Fibroblast of skin of scalp (primary cell): ENCODE measurements around the gene DISP2.

ENCODE experiments used
- DNase-seq: peaks from one replicate; pipeline ENCODE4 v3.0.0-alpha.2; 2013

Gene DISP2

DNA sequence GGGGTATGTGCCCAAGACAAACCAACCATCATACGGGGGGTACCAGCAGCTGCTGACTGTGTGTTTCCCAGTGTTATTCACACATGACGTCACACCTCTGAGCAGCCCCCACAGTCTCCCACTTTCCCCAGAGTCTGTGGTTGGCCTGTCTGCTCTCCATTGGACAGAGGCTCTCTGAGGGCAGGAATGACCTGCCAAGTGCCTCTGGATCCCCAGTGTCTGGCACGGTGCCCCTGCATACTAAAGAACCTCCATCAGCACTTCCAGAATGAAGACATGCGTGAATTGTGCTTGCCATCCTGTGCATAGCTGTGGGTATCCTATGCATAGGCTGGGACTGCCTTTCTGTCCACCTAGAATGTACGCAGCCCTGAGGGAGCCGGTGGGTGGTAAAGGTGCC lies 13.8 kb upstream of the DISP2 start:
- peak; percentile 69 for DNase-seq

DNA sequence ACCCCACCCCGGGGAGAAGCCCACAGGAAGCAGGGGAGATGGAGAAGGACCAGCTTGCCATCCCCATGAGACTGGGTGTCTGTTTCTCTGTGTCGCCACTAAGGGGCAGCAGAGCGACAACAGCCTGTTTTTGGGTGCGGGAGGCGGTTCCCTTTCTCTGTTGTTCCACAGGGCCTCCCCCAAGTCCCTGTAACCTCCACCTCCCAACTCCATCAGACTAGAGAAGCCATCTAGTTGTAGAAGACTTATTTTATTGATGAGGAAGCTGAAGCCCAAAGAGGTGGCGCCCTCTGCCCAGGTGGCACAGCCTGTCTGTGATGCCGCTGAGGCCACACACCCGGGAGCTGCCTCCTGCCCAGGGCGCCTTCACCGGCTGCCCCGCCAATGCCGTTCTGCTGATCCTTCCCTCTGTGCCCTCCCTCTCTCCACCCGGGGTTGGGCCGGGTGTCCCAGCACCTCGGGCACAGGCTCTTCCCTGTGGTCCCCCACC lies 13.3 kb upstream of the DISP2 start:
- peak; percentile 75 for DNase-seq

DNA sequence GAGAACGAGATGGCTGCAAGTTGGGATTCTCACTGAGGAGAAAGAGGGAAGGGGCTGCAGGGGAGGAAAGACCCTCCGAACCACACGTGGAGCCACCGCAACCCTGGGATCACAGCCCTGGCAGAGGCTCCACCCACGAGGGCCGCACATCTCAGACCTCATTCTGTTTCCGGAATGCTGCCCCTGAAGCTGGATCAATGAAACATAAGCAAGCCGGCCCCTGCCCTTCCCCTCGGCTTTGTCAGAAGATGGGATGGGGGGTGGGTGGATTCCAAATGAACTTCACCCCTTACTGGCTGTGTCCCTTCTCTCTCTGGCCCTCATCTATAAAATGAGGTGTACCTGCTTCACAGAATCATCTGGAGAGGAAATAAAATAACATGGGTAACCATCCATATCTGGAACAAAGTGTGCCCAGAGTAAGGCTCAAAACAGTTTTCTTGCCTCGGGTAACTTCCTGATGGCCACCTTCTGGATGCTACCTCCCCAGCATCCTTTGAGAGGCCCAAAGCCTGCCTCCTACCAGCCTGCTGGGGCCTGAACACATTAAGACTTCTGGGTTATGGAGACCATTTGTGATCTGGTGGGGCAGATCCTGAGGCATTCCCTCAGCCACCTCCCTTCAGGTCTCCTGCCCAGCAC lies 12.7 kb upstream of the DISP2 start:
- no peak for DNase-seq

DNA sequence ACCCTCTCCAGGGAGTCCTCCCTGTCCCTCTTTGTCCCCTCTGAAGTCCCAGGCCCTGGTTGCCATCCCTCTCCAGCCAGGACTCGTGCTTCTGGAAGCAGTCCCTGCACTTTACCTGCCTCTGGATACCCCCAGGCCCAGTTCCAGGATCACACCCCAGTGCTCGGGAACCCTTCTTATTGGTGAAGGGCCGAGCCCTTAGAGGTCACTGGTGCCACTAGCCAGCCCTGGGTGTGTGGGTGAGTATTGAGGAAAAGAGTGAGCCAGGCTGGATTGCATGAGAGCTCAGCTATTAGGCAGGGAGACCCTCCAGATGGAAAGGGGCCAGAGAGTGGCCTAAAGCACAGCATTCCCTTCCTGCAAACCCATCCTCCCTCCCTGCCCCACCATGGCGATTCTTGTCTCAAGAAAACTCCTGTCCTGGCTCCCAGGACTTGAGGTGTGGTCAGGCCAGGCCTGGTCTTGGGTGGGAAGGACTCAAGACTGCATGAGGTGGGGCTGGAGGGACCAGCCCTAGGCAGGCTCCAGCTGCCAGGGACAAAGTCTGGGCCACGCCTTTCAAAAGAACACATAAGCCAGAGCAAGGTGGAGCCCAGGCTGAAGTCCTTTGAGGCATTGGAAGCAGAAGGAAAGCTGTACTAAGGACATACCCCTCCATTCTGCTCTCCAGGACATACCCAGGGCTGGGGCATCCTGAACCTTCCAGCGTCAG lies 12.0 kb upstream of the DISP2 start:
- DNase-seq, result no peak

DNA sequence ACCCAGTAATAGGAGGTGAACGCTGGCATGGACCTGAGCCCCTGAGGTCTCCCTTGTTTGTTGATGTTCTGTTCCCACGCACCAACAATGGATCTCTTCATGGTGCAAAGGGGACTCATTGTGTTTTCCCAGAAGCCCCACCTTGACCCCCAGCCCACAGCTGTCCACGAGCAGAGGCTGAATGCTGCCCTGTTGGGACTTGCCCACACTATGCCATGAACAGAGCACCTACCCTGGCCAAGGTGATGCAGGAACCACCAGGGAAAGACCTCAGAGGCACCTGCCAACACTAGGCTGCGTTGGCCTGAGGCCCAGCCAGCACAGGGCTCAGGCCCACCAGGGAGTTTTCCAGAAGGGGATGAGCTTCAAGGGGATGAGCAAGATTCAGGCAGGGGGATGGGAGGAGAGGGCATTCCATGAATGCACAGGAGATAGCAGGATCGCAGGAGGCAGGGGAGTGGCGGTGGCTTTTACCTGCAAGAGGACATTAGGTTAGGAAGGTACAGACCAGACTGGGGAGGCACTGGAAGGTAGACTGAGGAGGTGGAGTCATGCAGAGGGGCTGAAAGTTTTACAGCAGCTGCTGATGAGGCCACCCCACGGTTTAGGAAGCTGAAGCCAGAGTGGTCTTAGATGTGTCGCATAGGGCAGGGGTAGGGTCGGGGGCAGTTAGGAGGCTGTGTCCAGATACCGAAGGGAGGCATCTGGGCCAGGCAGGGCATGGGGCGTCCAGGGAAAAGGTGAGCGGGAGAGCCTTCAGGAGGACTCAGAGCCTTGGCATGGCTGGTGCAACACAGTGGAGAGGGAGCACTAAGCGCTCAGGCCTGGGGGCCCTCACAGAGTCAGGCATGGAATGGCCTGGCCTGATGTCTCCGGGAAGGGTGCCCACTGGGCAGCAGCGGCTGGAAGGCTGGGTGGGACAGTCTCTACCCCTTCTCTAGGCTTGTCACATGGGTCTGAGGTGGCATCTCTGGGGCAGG lies 11.2 kb upstream of the DISP2 start:
- DNase-seq, result no peak

DNA sequence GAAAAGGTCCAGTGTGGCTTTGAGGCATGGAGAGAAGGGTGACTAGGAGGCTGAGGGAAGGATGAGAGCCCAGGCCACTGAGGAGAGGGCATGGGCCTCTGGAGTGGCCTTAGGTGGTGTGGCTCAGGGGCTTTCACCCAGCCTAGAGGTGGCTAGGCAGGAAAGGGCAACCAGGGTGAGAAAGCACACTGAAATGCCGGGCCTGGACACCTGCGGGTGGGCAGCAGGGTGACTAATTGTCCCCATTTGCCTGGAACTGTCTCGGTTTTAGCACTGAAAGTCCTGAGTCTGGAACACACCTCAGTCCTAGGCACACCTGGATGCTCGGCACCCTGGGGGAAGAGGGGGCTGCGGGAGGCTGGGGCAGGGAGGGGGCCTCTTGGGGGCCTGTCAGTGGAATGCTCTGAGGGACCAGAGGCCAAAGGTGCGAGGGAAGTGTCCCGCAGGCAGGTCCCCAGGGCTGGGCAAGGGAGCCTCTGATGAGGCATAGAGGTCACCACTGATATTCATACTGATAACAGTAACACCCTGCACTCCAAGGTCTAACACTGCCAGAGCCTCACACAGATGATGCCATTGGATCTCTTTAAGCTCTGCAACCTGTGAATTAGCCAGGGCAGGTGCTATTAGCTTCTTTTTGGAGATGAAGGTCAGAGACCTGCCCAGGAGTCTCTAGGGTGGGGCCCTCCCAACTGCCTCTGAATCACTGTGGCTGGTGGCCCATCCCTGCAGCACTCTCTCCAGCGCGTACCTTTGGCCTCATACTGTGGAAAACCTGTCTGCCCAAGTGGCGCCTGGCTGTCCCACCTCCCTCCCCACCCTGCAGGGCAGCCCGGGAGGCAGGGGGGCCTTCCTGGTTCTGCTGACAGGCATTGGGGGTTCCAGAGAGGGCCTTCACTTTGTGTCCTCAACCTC lies 10.2 kb upstream of the DISP2 start:
- DNase-seq, result no peak

DNA sequence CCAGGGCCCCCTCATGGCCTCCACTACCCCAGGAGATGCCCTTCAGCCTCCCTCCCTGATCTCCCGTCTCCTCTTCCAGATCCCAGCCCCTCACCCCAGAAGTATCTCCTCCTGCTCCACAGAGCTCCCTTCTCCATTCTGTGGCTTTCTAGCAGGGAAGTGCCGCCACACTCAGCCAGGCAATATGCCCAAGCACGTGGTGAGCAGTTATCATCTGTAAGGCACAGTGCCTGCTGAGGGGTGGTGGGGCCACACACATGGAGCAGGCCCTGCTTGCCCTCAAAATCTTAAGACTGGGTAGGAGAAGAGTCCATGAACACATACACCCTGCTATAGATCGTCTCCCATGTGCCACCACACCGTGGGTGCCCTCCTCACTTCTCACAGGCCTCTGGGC lies 9.5 kb upstream of the DISP2 start:
- no peak for DNase-seq

DNA sequence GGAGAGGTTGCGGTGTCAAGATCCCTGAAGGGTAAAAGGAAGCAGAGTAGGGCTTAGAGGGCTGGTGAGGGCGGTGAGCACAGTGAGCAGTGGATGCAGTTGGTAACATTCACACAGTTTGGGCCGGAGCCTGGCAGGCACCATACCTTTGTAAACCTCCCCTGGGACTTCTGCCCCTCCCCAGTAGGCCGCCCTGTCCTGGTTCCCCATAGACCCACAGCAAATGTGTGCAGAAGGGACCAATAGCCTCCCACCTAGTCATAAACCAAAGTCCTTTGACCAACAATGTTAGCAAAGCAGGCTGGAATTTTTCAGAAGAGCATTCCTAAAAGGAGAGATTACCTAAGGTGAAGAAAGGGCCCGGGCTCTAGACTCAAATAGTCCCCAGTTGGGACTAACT lies 8.9 kb upstream of the DISP2 start:
- no peak for DNase-seq

DNA sequence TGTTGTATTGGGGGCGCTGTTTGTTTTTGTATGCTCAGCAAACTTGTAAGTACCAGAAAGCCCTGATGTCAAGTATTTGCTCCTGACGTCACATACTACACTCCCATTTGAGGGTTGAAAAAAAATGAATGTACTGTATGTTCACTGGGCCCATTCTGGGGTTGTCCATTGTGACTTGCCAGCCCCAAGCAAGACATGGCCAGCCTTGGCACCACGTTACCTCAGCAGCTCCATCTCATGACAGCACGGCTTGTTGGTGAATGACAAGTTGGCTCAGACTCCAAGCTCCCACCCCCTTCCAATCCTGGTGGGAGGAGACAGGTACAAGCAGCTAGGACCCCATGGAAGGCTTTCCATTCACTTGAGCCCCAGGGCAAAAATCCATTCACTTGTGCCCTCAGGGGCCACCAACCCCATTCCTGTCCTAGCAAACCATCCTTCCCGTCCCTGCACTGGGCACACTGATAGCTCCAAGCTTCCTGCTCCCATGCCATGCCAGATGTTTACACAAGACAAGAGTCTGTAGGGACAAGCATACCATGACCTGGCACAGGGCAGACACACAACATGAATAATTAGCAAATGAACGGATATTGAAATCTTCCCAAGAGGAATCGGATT lies 5.6 kb upstream of the DISP2 start:
- DNase-seq, result no peak

DNA sequence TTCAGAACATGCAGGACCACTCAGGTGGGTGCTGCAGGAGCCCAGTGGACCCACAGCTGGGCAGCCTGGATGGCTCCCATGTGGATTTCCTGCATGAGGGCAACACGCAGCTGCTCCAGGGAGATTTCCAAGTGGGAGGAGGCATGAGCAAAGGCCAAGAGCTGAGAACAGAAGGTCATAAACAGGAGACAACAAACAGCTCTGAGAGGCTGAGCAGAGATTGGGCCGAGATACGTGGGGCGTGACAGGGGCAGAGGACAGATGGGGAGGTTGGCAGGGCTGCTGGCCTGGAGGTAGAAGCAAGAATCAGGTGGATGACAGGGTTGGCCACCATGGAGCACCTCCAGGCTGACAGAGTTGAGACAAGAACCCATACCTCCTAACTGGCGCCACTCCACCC lies 4.3 kb upstream of the DISP2 start:
- DNase-seq, result no peak

DNA sequence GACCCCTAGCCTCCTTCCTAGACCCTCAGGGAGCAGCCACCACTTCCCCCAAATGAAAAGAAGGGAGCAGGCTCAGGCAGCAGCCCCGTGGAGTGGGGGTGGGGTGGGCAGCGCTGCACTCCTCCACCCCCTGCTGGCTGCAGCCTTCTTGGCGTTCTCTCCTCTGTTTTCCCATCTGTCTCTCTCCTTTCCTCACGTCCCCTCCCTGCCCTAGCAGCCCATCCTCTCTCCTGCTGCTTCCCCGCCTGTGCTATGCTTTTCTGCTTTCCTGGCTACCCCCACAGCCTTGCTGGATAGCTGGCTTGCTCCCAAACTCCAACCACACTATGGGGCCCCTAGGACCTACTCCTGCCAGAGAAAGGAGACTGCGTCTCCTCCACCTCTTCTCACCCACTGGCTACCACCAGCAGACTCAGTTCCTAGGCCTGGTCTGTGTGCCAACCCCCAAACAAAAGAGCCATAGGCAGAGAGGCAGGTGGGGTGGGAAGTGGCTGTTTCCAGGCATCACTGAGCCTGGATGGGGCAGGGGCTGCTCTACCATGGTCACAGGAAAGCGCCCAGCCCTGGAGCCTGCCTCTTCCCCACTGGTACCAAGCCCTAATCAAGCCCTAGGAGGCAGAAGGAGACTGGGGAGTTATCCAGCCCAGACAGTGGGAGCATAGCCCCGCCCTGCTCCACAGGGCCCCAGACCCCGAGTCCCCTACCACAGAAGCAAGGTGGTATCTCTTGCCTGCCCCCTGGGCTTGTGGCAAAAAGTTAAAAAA lies 3.4 kb upstream of the DISP2 start:
- peak; percentile 88 for DNase-seq

DNA sequence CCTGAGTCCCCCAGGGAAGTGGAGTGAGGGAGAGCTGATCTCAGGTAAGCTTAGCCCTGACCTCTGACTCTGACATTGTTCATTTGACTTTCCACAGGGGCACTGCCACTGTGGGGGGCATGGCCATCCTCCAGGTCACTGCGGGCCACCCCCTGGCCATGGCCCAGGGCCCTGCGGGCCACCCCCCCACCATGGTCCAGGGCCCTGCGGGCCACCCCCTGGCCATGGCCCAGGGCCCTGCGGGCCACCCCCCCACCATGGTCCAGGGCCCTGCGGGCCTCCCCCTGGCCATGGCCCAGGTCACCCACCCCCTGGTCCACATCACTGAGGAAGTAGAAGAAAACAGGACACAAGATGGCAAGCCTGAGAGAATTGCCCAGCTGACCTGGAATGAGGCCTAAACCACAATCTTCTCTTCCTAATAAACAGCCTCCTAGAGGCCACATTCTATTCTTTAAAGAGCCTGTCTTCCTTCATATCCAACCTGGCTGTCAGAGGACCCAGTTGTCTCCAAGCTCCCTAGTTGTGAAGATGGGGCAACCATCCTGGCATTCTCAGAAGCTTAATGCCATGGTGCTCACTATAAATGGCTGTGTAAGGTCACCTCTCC lies 1.9 kb upstream of the DISP2 start:
- DNase-seq, result no peak

DNA sequence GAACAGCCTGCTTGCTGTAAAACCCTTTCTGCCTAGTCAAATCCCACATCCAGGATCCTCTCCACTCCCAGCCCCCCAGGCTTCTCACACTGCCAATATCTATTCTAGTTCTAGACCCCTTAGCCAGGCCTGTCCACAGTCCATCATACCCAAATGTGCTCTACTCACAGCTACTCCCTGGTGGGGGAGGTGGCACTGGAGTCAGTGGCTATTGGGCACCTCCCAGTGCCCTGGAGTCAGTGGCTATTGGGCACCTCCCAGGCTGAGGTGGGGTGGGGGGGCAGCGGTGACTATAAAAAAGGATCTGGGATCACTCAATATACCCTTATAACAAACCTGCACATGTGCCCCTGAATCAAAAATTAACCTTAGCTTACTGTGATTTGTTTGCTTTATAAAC lies 773 bp upstream of the DISP2 start:
- no peak for DNase-seq

DNA sequence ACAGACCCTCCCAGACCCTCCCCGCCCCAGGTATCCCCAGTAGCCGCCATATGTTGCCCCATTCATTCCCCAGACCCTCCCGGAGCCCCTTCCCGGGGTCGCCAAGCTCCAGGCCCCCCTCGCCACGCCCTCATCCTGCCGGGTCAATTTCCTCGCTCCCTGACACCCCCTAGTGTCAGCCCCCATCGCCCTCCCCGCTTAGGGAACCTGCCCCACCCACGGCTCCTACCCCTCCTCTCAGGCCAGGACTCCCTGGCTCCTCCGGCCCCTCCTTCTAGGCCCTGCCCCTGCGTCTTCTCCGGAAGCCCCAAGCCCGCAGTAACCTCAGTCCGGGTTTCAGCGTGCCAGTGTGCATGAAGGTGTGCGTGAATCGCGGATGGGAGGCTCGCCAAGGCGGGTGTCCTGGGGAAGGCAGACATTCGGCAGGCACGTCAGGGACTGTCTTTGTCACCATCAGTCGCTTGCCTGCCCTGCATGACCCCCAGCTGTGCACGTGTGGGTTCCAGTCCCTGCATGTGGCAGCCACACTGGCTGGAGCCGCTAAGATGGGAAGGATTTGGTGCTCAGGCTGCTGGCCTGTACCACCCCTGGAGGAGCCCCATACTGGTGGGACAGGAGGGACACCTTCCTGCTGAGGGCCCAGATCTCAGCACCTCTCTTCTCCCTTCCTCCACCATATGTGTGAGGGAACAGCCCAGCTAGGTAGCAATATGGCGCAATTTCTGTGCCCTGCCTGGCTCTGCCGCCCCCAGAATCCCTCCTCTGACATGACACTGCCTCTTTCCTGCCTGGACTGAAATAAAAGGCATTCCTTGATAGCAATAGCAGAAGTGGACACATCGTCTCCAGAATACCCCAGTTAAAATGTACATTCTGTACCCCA lies 693 bp downstream of the DISP2 start:
- no peak for DNase-seq

DNA sequence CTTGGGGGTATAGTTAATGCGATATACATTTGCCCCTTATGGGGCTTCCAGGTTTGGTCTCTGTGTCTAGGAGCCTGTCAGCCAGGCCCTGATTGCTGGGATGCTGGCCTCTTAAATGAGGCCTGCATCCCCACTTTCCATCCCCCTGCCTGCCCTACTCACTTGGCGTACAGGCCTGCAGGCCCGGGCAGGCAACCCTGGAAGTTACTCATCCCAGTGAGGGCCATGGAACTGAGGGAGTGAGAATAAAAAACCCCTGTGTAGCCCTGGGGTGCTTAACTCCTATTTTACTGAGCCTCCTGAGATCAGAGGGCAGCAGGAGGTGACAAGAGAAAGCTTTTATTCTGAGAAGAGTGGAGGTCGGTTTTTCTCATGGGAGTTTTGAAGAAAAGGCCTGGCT lies 2.0 kb downstream of the DISP2 start:
- DNase-seq, result no peak

DNA sequence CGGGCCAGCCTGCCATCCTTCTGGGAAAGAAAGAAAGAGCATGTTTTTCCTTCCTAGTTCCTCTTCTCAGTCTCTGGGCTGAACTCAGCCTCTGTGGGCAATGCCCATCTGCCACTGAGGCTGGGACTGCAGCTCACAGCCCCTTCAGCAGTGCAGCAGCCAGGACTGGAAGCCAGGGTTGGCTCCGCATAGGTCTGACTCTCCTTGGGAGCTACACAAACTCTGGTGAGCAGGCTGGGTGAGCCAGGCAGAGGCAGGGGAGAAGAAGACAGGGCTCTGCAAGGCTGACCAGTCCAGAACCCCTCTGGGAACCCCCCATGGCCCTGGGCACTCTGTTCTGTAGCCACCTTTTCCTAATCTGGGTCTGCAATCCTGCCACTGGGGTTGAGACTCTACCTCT lies 3.6 kb downstream of the DISP2 start:
- no peak for DNase-seq

DNA sequence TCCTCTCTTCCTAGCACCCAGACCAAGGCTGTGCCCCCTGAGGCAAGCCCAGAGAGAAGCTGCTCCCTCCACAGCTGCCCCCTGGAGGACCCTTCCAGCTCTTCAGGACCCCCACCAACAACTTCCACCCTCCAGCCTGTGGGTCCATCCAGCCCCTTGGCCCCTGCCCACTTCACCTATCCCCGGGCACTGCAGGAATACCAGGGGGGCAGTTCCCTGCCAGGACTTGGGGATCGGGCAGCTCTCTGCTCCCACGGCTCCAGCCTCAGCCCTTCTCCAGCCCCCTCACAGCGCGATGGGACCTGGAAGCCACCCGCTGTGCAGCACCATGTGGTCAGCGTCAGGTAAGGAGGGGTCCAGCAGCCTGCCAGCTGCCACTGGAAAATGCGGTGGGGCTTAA lies 5.6 kb downstream of the DISP2 start:
- DNase-seq, result no peak

DNA sequence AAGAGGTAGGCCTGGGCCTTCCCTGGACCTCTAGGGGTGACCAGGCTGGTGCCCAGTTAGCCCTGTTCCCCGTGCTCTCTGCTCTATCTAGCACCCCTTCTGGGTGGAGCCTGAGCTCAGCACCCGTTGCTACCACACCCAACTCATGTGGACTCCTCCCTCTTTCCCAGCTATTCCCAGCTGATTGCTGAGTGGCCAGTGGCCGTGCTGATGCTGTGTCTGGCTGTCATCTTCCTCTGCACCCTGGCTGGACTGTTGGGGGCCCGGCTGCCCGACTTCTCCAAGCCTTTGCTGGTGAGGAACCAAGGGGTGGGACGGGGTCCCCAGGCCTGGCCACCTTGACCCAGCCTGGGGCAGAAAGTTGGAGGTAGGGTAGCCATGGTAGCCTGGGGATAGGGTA lies 6.2 kb downstream of the DISP2 start:
- no peak for DNase-seq

DNA sequence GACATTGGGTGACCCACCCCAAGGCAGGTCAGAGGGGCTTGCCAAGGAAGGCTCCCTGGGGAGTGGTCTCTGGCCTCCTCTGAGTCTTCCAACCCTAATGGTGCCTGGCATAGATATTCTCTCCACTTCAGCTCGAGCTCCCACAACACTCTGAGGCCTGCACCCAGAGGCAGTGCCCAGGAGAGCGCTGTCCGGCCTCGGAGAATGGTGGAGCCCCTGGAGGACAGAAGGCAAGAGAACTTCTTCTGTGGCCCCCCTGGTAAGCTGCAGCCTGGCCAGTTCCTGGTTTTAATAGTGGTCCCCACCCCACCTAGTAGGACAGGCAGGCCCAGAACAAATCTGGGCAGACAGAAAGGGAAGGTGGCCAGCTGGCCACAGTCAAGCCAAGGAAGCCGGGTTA lies 7.0 kb downstream of the DISP2 start:
- no peak for DNase-seq
